Gastrocnemius medialis (tissue), 4 donors: ENCODE data around the gene RAD21L1. TPM values are rescaled to one million over a fixed set of nuclear protein-coding genes. Genes with fewer than 3 reads are reported as not detected.
"Not testable (repeated sequence)": the region's sequence is repeated elsewhere in the genome, so short reads cannot be mapped to it uniquely, and the experiment has no call there.

Experiments
- ATAC-seq, 2 donors: fragments of 150-250 bp; one replicate each; pipeline ENCODE4 v1.9.1; 2016
- DNase-seq, 2 donors: peaks; one replicate each; pipeline ENCODE4 v3.0.0-alpha.2; 2019
- H3K27ac ChIP-seq, 4 donors: fragments of 200-600 bp; sonication (generic); 1 replicate in 1 of 4; 2 replicates in 3 of 4; pipeline ENCODE4 v1.5.1; 2016 to 2018; ENCODE audit warnings: mild to moderate bottlenecking in 2 of 4, moderate library complexity in 1 of 4
- H3K27me3 ChIP-seq, 3 donors: fragments of 200-600 bp; sonication (generic) in 2 of 3; 1 replicate in 1 of 3; 2 replicates in 2 of 3; pipeline versions ENCODE4 v1.5.1 to v1.6.0; 2016 to 2019; ENCODE audit warnings: mild to moderate bottlenecking in 1 of 3, moderate library complexity in 1 of 3
- H3K36me3 ChIP-seq, 2 donors: fragments of 200-600 bp; sonication (generic) in 1 of 2; one replicate each; pipeline ENCODE4 v1.5.1; 2017 to 2018
- H3K4me1 ChIP-seq, 2 donors: fragments of 200-600 bp; sonication (generic) in 1 of 2; one replicate each; pipeline ENCODE4 v1.5.1; 2016 to 2017; ENCODE audit warnings: mild to moderate bottlenecking in 2 of 2
- H3K4me3 ChIP-seq, 4 donors: fragments of 200-600 bp; sonication (generic) in 3 of 4; 1 replicate in 1 of 4; 2 replicates in 3 of 4; pipeline ENCODE4 v1.5.1; 2016 to 2019; ENCODE audit warnings: mild to moderate bottlenecking in 2 of 4
- H3K9me3 ChIP-seq, 3 donors: fragments of 200-600 bp; sonication (generic) in 2 of 3; 1 replicate in 1 of 3; 2 replicates in 2 of 3; pipeline ENCODE4 v1.5.1; 2016 to 2019
- POLR2A ChIP-seq, 2 donors: fragments of 450-650 bp; IDR thresholded peaks; one replicate each; pipeline ENCODE4 v1.6.1; 2017; ENCODE audit warnings: antibody characterized with exemption in 2 of 2, mild to moderate bottlenecking in 2 of 2, moderate library complexity in 2 of 2
- in situ Hi-C, 4 donors: fragments of 200-750 bp; cut with MboI; loops; one replicate each; pipeline versions ENCODE4 v1.15.0 to v1.8.0; 2017; ENCODE audit warnings: low sequenced_read_pairs in 4 of 4
- intact Hi-C: fragments of 100-400 bp; cut with DNase I; formaldehyde crosslinking; loops from one replicate; pipeline ENCODE4 v1.15.1; 2023; ENCODE audit warnings: low total_unique reads
- total RNA-seq, 4 donors: library from RNA; depleted of rRNA; stranded (reverse); fragments of >200 nt; gene quantifications; one replicate each; pipeline versions ENCODE4 v1.1.0 to v1.2.3, GENCODE V29; 2016
- TF ChIP-seq, protein P1 (sequence below), 5 experiments: fragments of 450-650 bp in 3 of 5; fragments of 200-600 bp in 2 of 5; sonication (generic) in 2 of 5; IDR thresholded peaks in 4 of 5; conservative IDR thresholded peaks in 1 of 5; 1 replicate in 4 of 5; 2 replicates in 1 of 5; pipeline ENCODE4 v1.5.1; 2016 to 2019; ENCODE audit warnings: antibody characterized with exemption in 5 of 5, mild to moderate bottlenecking in 3 of 5, moderate library complexity in 3 of 5

The RAD21L1 gene
- total RNA-seq, 4 donors from 2014 or later: 0.18 TPM; not detected in 3

DNA sequence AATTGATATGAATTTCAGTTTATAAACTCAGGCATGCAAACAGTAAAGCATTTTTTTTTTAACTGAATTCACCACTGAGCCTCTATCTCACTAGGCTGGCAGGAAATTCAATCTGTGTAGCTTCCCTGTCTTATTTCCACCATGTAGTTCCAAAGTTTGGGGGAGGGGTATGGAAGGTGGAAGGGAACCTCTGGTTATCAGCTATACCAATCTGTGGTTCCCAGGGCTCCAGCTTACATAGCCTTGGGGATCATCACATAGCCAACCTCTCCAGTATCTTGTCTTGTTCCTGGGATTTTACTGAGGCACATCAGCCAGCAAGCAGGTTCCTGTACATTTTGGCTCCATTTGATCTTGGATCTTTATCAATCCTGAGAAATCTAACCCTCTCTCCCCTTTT lies 15.6 kb downstream of the RAD21L1 start:
- H3K4me1 ChIP-seq: no peaks in the 10 kb centered on the region
- H3K36me3 ChIP-seq: no peaks in the 10 kb centered on the region
- no peak overlapping the region for H3K4me3 ChIP-seq
- no peak for DNase-seq
- intact Hi-C loops (no loop called here), in situ Hi-C loops (no loop called here)
- ATAC-seq: no peak
- no peak overlapping the region for H3K27ac ChIP-seq
- H3K9me3 ChIP-seq: no peaks in the 10 kb centered on the region
- H3K27me3 ChIP-seq: no peaks in the 10 kb centered on the region
- no peak for TF ChIP-seq POLR2A (IDR thresholded peaks at IDR 0.05)
- TF ChIP-seq, protein P1, sequence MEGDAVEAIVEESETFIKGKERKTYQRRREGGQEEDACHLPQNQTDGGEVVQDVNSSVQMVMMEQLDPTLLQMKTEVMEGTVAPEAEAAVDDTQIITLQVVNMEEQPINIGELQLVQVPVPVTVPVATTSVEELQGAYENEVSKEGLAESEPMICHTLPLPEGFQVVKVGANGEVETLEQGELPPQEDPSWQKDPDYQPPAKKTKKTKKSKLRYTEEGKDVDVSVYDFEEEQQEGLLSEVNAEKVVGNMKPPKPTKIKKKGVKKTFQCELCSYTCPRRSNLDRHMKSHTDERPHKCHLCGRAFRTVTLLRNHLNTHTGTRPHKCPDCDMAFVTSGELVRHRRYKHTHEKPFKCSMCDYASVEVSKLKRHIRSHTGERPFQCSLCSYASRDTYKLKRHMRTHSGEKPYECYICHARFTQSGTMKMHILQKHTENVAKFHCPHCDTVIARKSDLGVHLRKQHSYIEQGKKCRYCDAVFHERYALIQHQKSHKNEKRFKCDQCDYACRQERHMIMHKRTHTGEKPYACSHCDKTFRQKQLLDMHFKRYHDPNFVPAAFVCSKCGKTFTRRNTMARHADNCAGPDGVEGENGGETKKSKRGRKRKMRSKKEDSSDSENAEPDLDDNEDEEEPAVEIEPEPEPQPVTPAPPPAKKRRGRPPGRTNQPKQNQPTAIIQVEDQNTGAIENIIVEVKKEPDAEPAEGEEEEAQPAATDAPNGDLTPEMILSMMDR (IDR thresholded peaks at IDR 0.05 in 4 of 5, conservative IDR thresholded peaks at IDR 0.05 in 1 of 5): no peak

DNA sequence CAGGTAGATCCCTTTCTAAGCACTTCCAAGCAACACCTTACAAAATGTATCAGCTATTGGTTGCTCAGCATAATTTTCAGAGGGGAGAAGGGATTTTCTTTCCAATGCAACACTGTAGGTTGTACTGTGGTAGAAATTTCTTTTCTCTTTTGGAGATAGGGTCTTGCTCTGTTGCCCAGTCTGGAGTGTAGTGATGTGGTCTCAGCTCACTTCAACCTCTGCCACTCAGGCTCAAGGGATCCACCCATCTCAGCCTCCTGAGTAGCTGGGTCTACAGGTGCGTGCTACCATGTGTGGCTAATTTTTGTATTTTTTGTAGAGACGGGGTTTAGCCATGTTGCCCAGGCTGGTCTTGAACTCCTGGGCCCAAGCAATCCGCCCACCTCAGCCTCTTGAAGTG lies 16.3 kb downstream of the RAD21L1 start:
- no peak for ATAC-seq
- intact Hi-C loops (no loop called here), in situ Hi-C loops (no loop called here)
- Histone ChIP-seq H3K27me3 (no peaks in the 10 kb centered on the region), H3K27ac (no peak overlapping the region), H3K9me3 (no peaks in the 10 kb centered on the region), H3K4me1 (no peaks in the 10 kb centered on the region), H3K4me3 (no peak overlapping the region), H3K36me3 (no peaks in the 10 kb centered on the region)
- TF ChIP-seq, protein P1 (IDR thresholded peaks at IDR 0.05 in 4 of 5, conservative IDR thresholded peaks at IDR 0.05 in 1 of 5): no peak
- TF ChIP-seq POLR2A (IDR thresholded peaks at IDR 0.05): no peak
- DNase-seq: no peak

DNA sequence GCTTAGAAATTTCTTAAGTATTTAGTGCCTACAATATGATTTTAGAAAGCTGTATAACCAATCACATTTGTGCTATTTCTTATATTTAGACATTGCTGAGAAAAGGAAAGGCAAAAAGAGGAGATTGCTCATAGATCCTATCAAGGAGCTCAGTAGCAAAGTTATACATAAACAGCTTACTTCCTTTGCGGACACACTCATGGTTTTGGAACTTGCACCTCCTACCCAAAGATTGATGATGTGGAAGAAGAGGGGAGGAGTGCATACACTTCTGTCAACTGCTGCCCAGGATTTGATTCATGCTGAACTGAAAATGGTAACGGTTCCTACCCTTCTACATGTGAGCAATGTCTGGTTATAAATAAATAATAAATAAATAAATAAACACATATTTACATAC lies 16.7 kb downstream of the RAD21L1 start:
- in situ Hi-C loops: no loop called here
- no peaks in the 10 kb centered on the region for H3K27me3 ChIP-seq
- TF ChIP-seq, protein P1 (IDR thresholded peaks at IDR 0.05 in 4 of 5, conservative IDR thresholded peaks at IDR 0.05 in 1 of 5): no peak
- TF ChIP-seq POLR2A (IDR thresholded peaks at IDR 0.05): no peak
- intact Hi-C loops: no loop called here
- ATAC-seq (no peak), DNase-seq (no peak)
- no peak overlapping the region for H3K27ac ChIP-seq
- H3K4me1 ChIP-seq: no peaks in the 10 kb centered on the region
- H3K36me3 ChIP-seq: no peaks in the 10 kb centered on the region
- no peaks in the 10 kb centered on the region for H3K9me3 ChIP-seq
- no peak overlapping the region for H3K4me3 ChIP-seq

DNA sequence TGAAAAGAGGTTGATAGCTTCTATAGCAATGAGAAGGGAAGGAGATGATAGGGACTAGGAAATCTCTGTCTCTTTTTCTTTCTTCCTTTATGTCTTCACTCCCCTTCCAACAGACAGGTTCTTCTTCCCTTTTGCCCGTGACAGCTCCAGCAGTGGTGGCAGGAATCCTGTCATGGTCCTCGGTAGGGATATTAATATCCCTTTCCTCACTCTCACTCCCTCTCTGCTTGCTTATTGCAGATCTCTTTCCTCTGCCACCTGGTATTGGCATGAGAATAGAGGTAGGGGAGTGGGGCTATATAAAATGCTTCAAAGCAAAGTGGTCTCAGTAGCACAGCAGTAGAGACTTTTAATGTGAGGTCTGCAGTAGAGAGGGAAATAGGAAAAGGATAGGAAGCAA lies 19.7 kb downstream of the RAD21L1 start:
- intact Hi-C loops: no loop called here
- ATAC-seq (no peak), DNase-seq (no peak)
- H3K27me3 ChIP-seq: no peaks in the 10 kb centered on the region
- TF ChIP-seq, protein P1 (IDR thresholded peaks at IDR 0.05 in 4 of 5, conservative IDR thresholded peaks at IDR 0.05 in 1 of 5): no peak
- TF ChIP-seq POLR2A (IDR thresholded peaks at IDR 0.05): no peak
- in situ Hi-C loops: no loop called here
- no peaks in the 10 kb centered on the region for H3K9me3 ChIP-seq
- no peak overlapping the region for H3K27ac ChIP-seq
- no peaks in the 10 kb centered on the region for H3K4me1 ChIP-seq
- H3K36me3 ChIP-seq: no peaks in the 10 kb centered on the region
- no peak overlapping the region for H3K4me3 ChIP-seq

DNA sequence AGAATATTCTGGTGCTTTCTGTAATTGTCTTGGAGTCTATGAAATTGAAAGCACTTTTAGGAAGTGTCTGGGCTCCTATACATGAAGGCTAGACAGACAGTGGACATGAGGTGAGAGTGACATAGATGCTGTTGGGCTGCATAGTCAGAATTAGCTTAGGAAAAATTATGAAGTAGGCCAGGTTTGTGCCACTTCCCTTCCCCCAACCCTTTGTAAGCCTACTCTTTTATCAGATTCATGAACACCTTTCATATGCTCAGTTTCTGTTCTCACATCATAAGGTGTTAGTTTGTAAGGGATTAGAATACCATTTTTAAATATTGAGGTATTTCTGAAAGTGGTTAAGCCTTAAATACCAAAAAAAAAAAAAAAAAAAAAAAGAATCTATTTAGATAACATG lies 21.8 kb downstream of the RAD21L1 start:
- Histone ChIP-seq H3K4me1 (no peaks in the 10 kb centered on the region), H3K27ac (no peak overlapping the region), H3K9me3 (no peaks in the 10 kb centered on the region), H3K4me3 (no peak overlapping the region), H3K36me3 (no peaks in the 10 kb centered on the region), H3K27me3 (no peaks in the 10 kb centered on the region)
- no peak for TF ChIP-seq POLR2A (IDR thresholded peaks at IDR 0.05)
- TF ChIP-seq, protein P1 (IDR thresholded peaks at IDR 0.05 in 4 of 5, conservative IDR thresholded peaks at IDR 0.05 in 1 of 5): no peak
- DNase-seq: no peak
- intact Hi-C loops: no loop called here
- ATAC-seq: no peak
- in situ Hi-C loops: no loop called here

DNA sequence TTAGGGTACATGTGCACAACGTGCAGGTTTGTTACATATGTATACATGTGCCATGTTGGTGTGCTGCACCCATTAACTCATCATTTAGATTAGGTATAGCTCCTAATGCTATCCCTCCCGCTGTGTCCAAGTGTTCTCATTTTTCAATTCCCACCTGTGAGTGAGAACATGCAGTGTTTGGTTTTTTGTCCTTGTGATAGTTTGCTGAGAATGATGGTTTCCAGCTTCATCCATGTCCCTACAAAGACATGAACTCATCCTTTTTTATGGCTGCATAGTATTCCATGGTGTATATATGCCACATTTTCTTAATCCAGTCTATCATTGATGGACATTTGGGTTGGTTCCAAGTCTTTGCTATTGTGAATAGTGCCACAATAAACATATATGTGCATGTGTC lies 24.4 kb downstream of the RAD21L1 start:
- intact Hi-C loops: not testable (repeated sequence)

More for the DNA sequence above, 24.4 kb downstream of the RAD21L1 start:
- DNase-seq, H3K4me3 ChIP-seq, H3K9me3 ChIP-seq, H3K27ac ChIP-seq, ATAC-seq, H3K27me3 ChIP-seq, H3K4me1 ChIP-seq, in situ Hi-C loops, H3K36me3 ChIP-seq: not testable (repeated sequence)
